B cell (primary cell): ENCODE results near the gene CLDN7. TPM values are rescaled to one million over a fixed set of nuclear protein-coding genes. Genes with fewer than 3 reads are reported as not detected.

Experiments
- ATAC-seq: fragments of 200-7000 bp; cut with Tn5 transposase; one replicate; pipeline ENCODE4 v1.10.0; 2021; ENCODE audit warnings: low read depth, mild to moderate bottlenecking, moderate number of reproducible peaks, moderate library complexity
- CTCF ChIA-PET: fragments of 350-600 bp; sonication (Branson Sonifier 250); formaldehyde crosslinking; loops from one replicate; lab custom pipeline; 2021; ENCODE audit warnings: antibody characterized with exemption, inconsistent platforms; lab: Charles Lee
- POLR2A ChIA-PET: fragments of 350-600 bp; sonication (Branson Sonifier 250); formaldehyde crosslinking; loops from one replicate; lab custom pipeline; 2021; ENCODE audit warnings: antibody characterized with exemption; lab: Charles Lee
- DNase-seq: peaks from one replicate; pipeline ENCODE4 v3.0.0; 2013
- H2AFZ ChIP-seq: 2 replicates; pipeline ENCODE4 v1.6.1; 2012; ENCODE audit warnings: mild to moderate bottlenecking, low read depth, low read length; ENCODE audit not compliant: insufficient read depth, poor library complexity, severe bottlenecking
- H3K27ac ChIP-seq, 2 donors: 1 replicate in 1 of 2; 2 replicates in 1 of 2; pipeline ENCODE4 v1.5.1; 2012 to 2013; ENCODE audit warnings: low read length in 2 of 2, mild to moderate bottlenecking in 2 of 2, moderate library complexity in 1 of 2
- H3K27me3 ChIP-seq, 4 experiments: fragments of 200-600 bp in 1 of 4; sonication (generic) in 1 of 4; replicated peaks in 1 of 4; 1 replicate in 2 of 4; 2 replicates in 2 of 4; pipeline versions ENCODE4 v1.6.1 to v1.7.0; 2013 to 2016; ENCODE audit warnings: low read length in 3 of 4, mild to moderate bottlenecking in 2 of 4, mixed read lengths in 1 of 4, moderate library complexity in 1 of 4; ENCODE audit not compliant: insufficient read depth in 4 of 4, control insufficient read depth in 3 of 4; ENCODE audit errors: control extremely low read depth in 1 of 4
- H3K36me3 ChIP-seq, 2 experiments: replicated peaks in 1 of 2; 1 replicate in 1 of 2; 2 replicates in 1 of 2; pipeline versions ENCODE4 v1.6.1 to v1.7.1; 2013; ENCODE audit warnings: low read length in 1 of 2; ENCODE audit not compliant: insufficient read depth in 2 of 2, control insufficient read depth in 1 of 2; ENCODE audit errors: control extremely low read depth in 1 of 2, extremely low read depth in 1 of 2
- H3K4me1 ChIP-seq, 2 donors: fragments of 200-600 bp in 1 of 2; sonication (generic) in 1 of 2; 1 replicate in 1 of 2; 2 replicates in 1 of 2; pipeline versions ENCODE4 v1.5.1 to v1.6.1; 2013 to 2017; ENCODE audit warnings: low read length in 2 of 2; ENCODE audit not compliant: control insufficient read depth in 2 of 2, insufficient read depth in 2 of 2
- H3K4me2 ChIP-seq: replicated peaks from 2 replicates; pipeline ENCODE3; 2012; ENCODE audit warnings: mild to moderate bottlenecking, low read depth, low read length; ENCODE audit not compliant: poor library complexity, severe bottlenecking
- H3K4me3 ChIP-seq, 5 experiments: fragments of 200-600 bp in 1 of 5; sonication (generic) in 1 of 5; 1 replicate in 3 of 5; 2 replicates in 2 of 5; pipeline versions ENCODE4 v1.5.1 to v1.7.0; 2011 to 2016; ENCODE audit warnings: low read length in 4 of 5, mild to moderate bottlenecking in 4 of 5, low read depth in 2 of 5, control low read depth in 1 of 5, moderate library complexity in 1 of 5; ENCODE audit not compliant: insufficient read depth in 1 of 5; ENCODE audit errors: control extremely low read depth in 1 of 5, extremely low read depth in 1 of 5
- H3K79me2 ChIP-seq: fragments of 200-600 bp; sonication (generic); one replicate; pipeline ENCODE4 v1.6.0; 2016; ENCODE audit warnings: low read length; ENCODE audit not compliant: control insufficient read depth, insufficient read depth
- H3K9ac ChIP-seq: fragments of 200-600 bp; sonication (generic); 2 replicates; pipeline ENCODE4 v1.6.1; 2017; ENCODE audit warnings: mild to moderate bottlenecking, low read length, moderate library complexity
- H3K9me3 ChIP-seq, 3 donors: one replicate each; pipeline versions ENCODE4 v1.6.1 to v1.7.1; 2013; ENCODE audit warnings: low read length in 2 of 3; ENCODE audit not compliant: control insufficient read depth in 2 of 3, insufficient read depth in 1 of 3; ENCODE audit errors: control extremely low read depth in 1 of 3
- H4K20me1 ChIP-seq: 2 replicates; pipeline ENCODE4 v1.6.0; 2012; ENCODE audit warnings: mild to moderate bottlenecking, low read length; ENCODE audit not compliant: insufficient read depth, control insufficient read depth, poor library complexity, severe bottlenecking
- H3K27ac Mint-ChIP-seq: one replicate; pipeline ENCODE4 v1.8.0; 2021; ENCODE audit warnings: mixed read lengths
- H3K27me3 Mint-ChIP-seq: one replicate; pipeline ENCODE4 v1.8.0; 2021; ENCODE audit warnings: mixed read lengths
- H3K4me1 Mint-ChIP-seq: one replicate; pipeline ENCODE4 v1.8.0; 2021; ENCODE audit warnings: mixed read lengths
- H3K4me3 Mint-ChIP-seq: one replicate; pipeline ENCODE4 v1.8.0; 2021; ENCODE audit warnings: mixed read lengths
- H3K9me3 Mint-ChIP-seq: one replicate; pipeline ENCODE4 v1.8.0; 2022; ENCODE audit warnings: mixed read lengths; ENCODE audit not compliant: insufficient read depth
- CTCF ChIP-seq: fragments of 200-600 bp; IDR thresholded peaks from one replicate; pipeline ENCODE4 v1.8.0; 2022; ENCODE audit warnings: antibody characterized with exemption, mild to moderate bottlenecking
- EZH2 ChIP-seq: IDR thresholded peaks from 2 replicates; pipeline ENCODE4 v1.6.1; 2012; ENCODE audit warnings: borderline replicate concordance, low read depth, mild to moderate bottlenecking, moderate library complexity, low read length; ENCODE audit not compliant: insufficient read depth, poor library complexity, severe bottlenecking
- WGBS: methylation state at CpG from one replicate; pipeline ENCODE4 v1.1.5; 2013; ENCODE audit warnings: missing lambda C conversion rate; ENCODE audit not compliant: insufficient coverage; 5-methylcytosine and 5-hydroxymethylcytosine counted together
- intact Hi-C: fragments of 100-400 bp; cut with micrococcal nuclease; formaldehyde crosslinking; loops from one replicate; pipeline ENCODE4 v1.10.0; 2022
- polyA plus RNA-seq: library from polyadenylated mRNA; depleted of rRNA; stranded (reverse); fragments of >200 nt; gene quantifications from 2 replicates; pipeline ENCODE4 v1.2.3, GENCODE V29; 2012
- total RNA-seq, 2 donors: library from RNA; stranded (reverse); fragments of 120-200 nt in 1 of 2; gene quantifications; 1 replicate in 1 of 2; 2 replicates in 1 of 2; pipeline versions ENCODE4 v1.2.3 to v1.2.4, GENCODE V29; 2013 to 2022

The CLDN7 gene
- total and polyA plus RNA-seq, 2 donors (not counting 1 experiment from before 2014, with no cell fraction given), result 1.2 to 5.8 TPM

DNA sequence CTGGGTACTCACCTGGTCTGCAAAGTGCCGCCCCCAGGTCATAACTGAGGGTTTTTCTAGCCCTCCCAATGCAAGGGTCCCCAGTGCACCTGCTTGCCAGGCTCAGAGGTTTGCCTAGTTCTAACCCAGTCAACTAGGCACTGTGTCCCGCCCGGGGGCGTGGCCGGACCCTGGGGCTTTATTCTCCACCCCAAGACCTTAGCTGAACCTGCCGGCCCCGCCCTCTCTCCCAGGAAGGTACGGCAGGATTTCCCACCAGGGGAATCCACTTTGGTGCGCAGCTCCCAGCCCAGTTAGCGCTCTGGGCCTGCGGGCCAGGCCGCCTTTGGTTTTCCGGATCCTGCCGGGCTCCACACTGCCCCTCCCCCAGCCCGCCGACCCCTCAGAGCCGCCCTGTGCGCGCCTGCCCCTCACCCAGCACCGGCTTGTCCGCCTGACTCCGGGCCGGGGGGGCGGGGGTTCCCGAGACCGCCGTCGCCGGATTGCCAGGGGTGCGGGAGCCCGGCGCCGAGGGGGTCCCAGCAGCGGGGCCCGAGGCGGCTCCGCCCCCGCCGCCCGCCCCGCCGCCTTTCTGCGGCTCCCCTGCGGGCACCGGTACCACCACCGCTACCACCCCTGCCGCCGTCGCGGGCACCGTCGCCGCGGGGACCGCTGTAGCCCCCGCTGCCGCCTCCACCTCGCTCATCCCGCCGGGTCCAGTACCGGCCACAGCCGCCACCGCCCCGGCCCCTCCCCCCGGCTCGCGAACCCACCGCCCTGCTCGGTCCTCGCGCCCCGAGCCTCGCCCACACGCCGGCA is 31.7 kb upstream of the CLDN7 start:
- ATAC-seq, result no peak
- no peaks in the 10 kb centered on the region for H3K9me3 Mint-ChIP-seq
- intact Hi-C loops, result loop anchor here (10.0 kb wide), 1 partner anchor 159 kb away; no protein-coding TSS in a partner anchor

More for the DNA sequence above, 31.7 kb upstream of the CLDN7 start:
- Histone ChIP-seq H3K4me3 (peak overlapping the region in 2 of 5 experiments; percentile 15 to 54), H3K27me3 (peaks cover 0 to 57% (median 15%) of the 10 kb centered on the region in 4 experiments), H3K36me3 (no peaks in the 10 kb centered on the region), H3K4me1 (peaks cover 28 to 30% of the 10 kb centered on the region in 2 donors), H3K9me3 (peaks cover 0 to 7% (median 0%) of the 10 kb centered on the region in 3 donors), H3K27ac (no peak overlapping the region), H3K9ac (peak overlapping the region; percentile 58), H4K20me1 (no peaks in the 10 kb centered on the region), H3K4me2 (peak overlapping the region; percentile 92), H3K79me2 (no peaks in the 10 kb centered on the region), H2AFZ (peak overlapping the region; percentile 32)
- Mint-ChIP-seq H3K27ac (no peak overlapping the region), H3K4me3 (peak overlapping the region; percentile 77), H3K27me3 (peaks cover 37% of the 10 kb centered on the region), H3K4me1 (peaks cover 22% of the 10 kb centered on the region)
- TF ChIP-seq CTCF (no peak), EZH2 (peak; percentile 84)
- DNase-seq, result peak; percentile 50
- ChIA-PET CTCF (interaction anchor here (1.2 kb wide), 1 partner anchor 35 kb away, joined by 3 read pairs; no protein-coding TSS in a partner anchor), POLR2A (interaction anchor here (0.7 to 1.4 kb wide), 2 partner anchors 13 to 74 kb away, joined by 4 to 7 read pairs; partner anchors contain the start of gene SLC2A4)
- whole genome bisulfite sequencing, result 9% methylated on average over 75 of the region's 75 CpGs
